K562 (cell line): ENCODE data around the gene USP12. TPM values are rescaled to one million over a fixed set of nuclear protein-coding genes. Genes with fewer than 3 reads are reported as not detected.

Experiments used
- CREM ChIP-seq: IDR thresholded peaks from 2 replicates; pipeline ENCODE4 v1.6.1; 2014; ENCODE audit warnings: antibody characterized with exemption, low read depth
- JUND ChIP-seq, 2 experiments: IDR thresholded peaks; 2 replicates in 1 of 2; 3 replicates in 1 of 2; pipeline ENCODE4 v1.6.1; 2011; ENCODE audit warnings: borderline replicate concordance in 2 of 2, low read depth in 2 of 2, low read length in 2 of 2, improper control_type of control experiment in 1 of 2, missing biosample characterization in 1 of 2, missing genetic modification characterization in 1 of 2, missing genetic modification reagents in 1 of 2
- ZNF146 ChIP-seq: IDR thresholded peaks from one replicate; pipeline ENCODE4 v1.6.1; 2018; ENCODE audit warnings: missing compliant biosample characterization; ENCODE audit not compliant: unreplicated experiment
- ZNF311 ChIP-seq: fragments of 250-450 bp; sonication (Bioruptor Pico); IDR thresholded peaks from 2 replicates; pipeline ENCODE4 v1.4.0; 2020; ENCODE audit warnings: mild to moderate bottlenecking, moderate library complexity
- ZNF436 ChIP-seq: fragments of 250-450, 450-650 bp; sonication (Bioruptor Pico); formaldehyde crosslinking; IDR thresholded peaks from 2 replicates; pipeline ENCODE4 v1.7.0; 2020; ENCODE audit warnings: mild to moderate bottlenecking
- polyA plus RNA-seq, 8 experiments: library from polyadenylated mRNA; depleted of rRNA in 4 of 8; stranded (reverse) in 5 of 8; unstranded in 3 of 8; fragments of >200 nt; fragmentation: Nextera tagmentation in 2 of 8; fragmentation: Illumina TruSeq in 1 of 8; extraction: Ambion mirVana in 2 of 8; extraction: Trizol in 1 of 8; gene quantifications; 2 replicates each; pipeline versions ENCODE4 v1.2.1 to v1.2.3, GENCODE V29; 2011 to 2014; ENCODE audit warnings: inconsistent platforms in 1 of 8, missing spikeins in 1 of 8
- total RNA-seq, 7 experiments: library from RNA; depleted of rRNA in 6 of 7; stranded (reverse); fragments of >200 nt in 6 of 7; fragmentation: Illumina TruSeq in 2 of 7; extraction: Trizol in 2 of 7; gene quantifications; 2 replicates each; pipeline versions ENCODE4 v1.2.1 to v1.2.3, GENCODE V29; 2011 to 2021; ENCODE audit warnings: low replicate concordance in 1 of 7
- TF ChIP-seq, protein P1 (sequence below): sonication (generic); formaldehyde crosslinking; IDR thresholded peaks from 2 replicates; pipeline ENCODE4 v1.8.0; 2022; ENCODE audit warnings: mild to moderate bottlenecking, missing genetic modification reagents

USP12 gene
- total and polyA plus RNA-seq, 9 of the 15 experiments (the other 6 are each of a cell fraction or from before 2014, with no cell fraction given) = 1.8 to 20.5 (median 13.3) TPM

GRCh38 chr13:27022571-27023311 lies 148.9 kb downstream of the USP12 start (continued):
- TF ChIP-seq, protein P1, sequence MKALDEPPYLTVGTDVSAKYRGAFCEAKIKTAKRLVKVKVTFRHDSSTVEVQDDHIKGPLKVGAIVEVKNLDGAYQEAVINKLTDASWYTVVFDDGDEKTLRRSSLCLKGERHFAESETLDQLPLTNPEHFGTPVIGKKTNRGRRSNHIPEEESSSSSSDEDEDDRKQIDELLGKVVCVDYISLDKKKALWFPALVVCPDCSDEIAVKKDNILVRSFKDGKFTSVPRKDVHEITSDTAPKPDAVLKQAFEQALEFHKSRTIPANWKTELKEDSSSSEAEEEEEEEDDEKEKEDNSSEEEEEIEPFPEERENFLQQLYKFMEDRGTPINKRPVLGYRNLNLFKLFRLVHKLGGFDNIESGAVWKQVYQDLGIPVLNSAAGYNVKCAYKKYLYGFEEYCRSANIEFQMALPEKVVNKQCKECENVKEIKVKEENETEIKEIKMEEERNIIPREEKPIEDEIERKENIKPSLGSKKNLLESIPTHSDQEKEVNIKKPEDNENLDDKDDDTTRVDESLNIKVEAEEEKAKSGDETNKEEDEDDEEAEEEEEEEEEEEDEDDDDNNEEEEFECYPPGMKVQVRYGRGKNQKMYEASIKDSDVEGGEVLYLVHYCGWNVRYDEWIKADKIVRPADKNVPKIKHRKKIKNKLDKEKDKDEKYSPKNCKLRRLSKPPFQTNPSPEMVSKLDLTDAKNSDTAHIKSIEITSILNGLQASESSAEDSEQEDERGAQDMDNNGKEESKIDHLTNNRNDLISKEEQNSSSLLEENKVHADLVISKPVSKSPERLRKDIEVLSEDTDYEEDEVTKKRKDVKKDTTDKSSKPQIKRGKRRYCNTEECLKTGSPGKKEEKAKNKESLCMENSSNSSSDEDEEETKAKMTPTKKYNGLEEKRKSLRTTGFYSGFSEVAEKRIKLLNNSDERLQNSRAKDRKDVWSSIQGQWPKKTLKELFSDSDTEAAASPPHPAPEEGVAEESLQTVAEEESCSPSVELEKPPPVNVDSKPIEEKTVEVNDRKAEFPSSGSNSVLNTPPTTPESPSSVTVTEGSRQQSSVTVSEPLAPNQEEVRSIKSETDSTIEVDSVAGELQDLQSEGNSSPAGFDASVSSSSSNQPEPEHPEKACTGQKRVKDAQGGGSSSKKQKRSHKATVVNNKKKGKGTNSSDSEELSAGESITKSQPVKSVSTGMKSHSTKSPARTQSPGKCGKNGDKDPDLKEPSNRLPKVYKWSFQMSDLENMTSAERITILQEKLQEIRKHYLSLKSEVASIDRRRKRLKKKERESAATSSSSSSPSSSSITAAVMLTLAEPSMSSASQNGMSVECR (CRISPR knock-in tag) = no peak
- TF ChIP-seq CREM = 0 out of 2 replicates have a peak, but pooled peaks have one; percentile 16
- TF ChIP-seq ZNF436 (CRISPR knock-in tag) = no peak
- TF ChIP-seq ZNF311 (CRISPR knock-in tag) = no peak
- TF ChIP-seq ZNF146 (CRISPR knock-in tag) = no peak
- no peak for TF ChIP-seq JUND (IDR thresholded peaks at IDR 0.05; ENCODE audit: borderline replicate concordance, low read depth, low read length)
- TF ChIP-seq JUND (tag; IDR thresholded peaks at IDR 0.05; ENCODE audit: borderline replicate concordance, low read depth, low read length) = peak; percentile 41; the same call in 2 of the 3 replicates
